Measurements from ENCODE around the gene KIAA0319L.

KIAA0319L gene

DNA sequence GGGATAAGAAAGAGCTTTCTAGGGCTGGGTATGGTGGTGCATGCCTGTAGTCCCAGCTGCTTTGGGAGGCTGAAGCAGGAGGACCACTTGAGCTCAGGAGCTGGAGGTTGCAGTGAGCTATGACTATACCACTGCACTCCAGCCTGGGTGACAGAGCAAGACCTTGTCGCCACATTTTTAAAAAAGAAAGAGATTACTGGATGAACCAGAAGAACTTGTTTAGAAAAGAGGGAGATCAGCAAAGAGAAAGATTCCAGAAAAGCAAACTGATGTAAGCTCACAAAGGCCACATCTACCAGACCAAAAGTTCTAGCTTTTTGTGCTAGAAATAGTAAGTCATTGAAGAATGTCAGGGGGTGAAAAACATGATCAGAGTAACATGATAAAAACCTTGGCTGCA is 117.6 kb downstream of the KIAA0319L start:
- no peak for DNase-seq

DNA sequence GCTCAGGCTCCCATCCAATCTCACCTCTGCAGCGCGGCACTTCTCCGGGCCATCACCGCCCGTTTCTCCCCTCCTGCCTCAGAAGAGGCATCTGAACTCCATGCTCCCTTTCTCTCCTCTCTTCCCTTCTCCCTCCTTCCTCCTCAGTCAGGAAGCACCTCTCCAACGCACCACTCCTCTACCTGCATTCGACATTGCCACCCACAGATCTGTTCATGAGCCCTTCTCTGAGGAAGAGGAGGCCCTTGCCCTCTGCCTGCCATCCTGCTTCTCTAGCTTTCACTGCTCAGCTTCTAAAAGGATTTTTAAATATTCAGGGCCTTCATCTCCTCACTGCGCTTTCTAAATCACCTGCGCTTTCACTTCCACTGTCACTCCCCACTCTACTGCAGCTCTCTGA is 120.0 kb downstream of the KIAA0319L start:
- DNase-seq, result no peak

DNA sequence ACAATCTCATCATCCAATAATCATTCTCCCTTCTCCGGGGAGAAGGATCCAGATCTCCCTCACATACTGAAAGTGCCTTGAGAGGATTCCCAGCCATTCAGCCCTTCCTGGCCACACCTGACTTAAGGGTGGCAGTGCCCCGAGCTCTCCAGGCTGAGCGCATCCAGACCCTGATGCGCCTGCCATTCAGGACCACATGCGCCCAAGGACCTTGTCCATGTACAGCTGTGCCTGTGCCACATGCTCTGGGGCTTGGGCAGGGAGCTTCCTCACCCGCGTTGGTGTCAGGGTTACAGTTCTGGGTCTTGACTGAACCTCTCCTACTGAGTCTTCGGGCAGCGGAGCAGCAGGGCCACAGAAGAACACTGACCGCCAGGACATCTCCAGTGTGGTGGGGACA is 121.1 kb downstream of the KIAA0319L start:
- DNase-seq, result no peak

DNA sequence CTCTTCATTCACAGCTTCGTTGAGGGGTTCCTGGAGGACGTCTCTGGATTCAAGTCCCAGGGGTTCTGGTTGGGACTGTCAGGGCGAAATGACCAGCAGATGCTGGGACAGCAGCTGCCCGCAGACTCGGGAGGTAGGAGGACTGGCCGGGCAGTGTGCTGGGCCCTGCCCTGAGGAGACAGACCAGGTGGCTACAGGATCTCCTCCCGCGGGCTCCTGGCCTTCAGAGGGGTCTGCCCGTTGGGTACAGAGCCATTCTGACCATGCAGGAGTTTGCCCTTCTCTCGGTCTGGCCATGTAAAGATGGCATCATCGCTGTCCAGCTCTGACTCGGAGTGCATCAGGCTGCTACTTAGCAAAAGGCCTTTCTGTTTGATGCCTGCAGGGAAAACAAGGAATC is 122.5 kb downstream of the KIAA0319L start:
- no peak for DNase-seq

DNA sequence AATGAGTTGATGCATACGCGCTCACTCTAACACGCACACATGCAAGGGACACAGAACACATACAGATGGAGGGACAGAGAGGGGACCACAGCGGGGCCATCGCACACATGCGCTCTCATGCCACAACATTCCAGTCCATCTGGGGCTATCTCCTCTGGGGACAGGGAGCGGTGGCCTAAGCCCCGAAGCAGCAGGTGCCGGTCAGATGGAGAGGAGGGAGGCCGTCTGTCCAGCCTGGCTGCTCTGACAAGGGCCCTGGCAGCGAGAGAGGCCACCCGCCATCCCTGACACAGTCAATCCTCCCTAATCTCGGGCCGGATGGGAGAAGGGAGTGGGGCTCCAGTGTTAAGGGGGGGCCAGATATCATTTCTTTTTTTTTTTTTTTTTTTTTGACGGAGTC is 123.5 kb downstream of the KIAA0319L start:
- no peak for DNase-seq

DNA sequence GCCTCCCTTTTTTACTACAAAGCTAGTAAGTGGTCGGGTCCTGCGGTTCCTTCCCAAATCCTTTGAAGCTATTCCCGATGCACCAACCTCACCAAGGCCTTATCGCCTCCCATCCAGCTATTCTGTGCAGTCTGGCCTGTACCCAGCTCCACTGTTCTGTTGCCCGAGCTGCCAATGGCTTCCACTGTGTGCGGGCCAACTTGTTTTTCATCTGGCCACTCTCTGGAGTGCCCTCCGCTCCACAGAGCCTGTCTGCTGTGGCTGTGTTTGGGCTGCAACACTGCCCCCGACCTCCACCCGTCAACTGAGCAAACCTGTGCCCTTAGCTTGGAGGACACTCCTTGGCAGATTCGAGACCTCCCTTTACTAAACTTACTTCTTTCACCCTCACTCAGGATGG is 125.0 kb downstream of the KIAA0319L start:
- no peak for DNase-seq

DNA sequence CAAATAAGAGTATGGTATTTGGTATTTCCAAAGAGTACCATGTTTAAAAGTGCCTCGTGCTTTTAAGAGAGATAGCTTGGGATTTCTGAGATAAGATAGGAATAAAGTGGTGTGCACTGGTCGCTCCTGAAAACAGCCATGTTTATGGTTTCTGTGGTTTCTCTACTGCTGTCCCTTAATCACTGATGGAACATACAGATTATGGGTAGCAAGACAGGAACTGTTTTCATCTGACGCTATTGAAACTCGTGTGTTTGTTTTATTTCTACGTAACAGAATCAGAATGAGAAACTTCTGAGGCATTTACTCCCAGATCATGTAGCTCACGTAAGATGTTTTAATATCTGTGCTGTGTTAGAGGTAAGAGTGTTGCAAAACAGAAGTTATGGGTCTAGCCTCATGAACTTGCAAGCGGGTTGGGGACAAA is 126.0 kb downstream of the KIAA0319L start:
- no peak for DNase-seq

DNA sequence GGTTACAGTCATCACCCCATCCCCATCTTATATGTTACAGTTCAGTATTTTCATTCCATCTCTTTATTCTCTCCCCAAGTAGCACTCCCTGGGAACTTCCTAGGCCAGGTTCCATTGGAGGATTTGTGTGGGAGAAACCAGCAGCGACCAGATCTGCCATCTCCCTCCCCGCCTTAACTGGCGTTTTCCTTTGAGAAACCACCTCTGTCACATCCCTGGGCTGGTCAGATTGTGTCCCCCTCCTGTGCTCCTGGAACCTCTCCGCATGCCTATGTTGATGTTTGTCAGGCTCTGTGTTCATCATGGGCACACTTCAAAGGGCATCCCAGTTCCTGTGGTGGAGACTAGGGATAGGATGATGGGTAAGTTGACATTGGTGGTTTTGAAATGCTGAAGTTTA is 126.4 kb downstream of the KIAA0319L start:
- DNase-seq, result no peak

DNA sequence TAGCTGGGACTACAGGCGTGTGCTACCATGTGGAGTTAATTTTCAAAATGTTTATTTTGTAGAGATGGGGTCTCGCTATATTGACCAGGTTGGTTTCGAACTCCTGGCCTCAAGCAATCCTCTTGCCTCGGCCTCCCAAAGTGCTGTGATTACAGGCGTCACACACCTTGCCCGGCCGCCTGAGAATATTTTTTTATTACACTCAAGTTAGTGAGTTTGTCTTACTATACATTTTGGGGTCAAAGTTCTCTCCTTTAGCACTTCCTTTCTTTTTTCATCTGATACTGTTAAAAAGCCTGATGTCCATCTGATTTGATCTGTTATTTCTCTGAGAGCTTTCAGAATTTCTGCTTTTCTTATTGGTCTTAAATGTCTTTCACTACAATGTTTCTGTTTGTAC is 128.8 kb downstream of the KIAA0319L start:
- DNase-seq, result no peak

DNA sequence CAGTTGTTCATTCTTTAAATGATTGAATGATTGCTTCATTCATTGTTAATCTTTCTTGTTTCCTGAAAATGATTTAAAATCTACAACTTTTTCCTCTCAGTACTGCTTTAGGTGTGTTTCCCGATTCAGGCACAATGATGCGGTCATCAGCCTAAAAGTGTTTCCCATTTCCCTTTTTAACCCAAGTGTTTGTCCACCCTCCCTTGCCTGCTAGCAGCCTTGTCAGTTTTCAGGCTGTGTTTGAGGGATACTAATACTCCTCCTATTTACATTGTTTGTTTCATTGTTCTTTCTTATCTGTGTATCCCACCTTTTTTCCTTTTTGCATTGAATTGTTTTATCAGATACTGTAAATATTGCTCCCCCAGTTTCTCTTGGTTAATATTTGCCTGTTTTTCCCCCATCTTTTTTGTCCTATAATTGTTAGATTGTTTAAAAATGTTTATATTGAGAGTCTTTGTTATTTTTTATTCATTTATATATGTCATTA is 131.1 kb downstream of the KIAA0319L start:
- no peak for DNase-seq

DNA sequence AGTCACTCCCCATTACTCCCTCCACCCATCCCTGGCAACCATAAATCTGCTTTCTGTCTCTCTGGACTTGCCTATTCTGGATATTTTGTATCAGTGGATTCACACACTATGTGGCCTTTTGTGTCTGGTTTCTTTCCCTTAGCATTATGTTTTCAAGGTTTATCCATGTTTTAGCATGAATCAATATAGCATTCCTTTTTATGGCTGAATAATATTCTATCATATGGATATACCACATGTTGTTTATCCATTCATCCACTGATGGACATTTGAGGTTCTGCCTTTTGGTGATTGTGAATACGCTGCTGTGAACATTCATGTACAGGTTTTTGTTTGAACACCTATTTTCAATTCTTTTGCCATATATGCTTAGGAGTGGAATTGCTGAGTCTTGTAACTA is 148.3 kb downstream of the KIAA0319L start:
- DNase-seq, result no peak

DNA sequence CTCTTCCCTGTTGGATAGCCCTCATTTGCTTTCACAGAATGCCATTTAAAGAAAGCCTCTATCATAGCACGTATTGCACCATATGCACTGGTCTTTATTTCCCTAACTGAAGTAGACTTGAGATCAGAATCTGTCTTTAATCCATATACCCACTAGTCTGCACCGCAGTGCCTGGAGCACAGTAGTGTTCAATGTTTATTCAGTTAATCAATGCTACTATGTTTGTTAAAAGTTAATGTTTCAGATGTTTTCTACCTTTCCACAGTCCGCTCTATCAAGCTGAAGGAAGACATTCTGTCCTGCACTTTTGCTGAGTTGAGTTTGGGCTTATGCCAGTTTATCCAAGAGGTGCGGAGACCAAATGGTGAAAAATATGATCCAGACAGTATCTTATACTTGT is 149.5 kb downstream of the KIAA0319L start:
- DNase-seq, result no peak

DNA sequence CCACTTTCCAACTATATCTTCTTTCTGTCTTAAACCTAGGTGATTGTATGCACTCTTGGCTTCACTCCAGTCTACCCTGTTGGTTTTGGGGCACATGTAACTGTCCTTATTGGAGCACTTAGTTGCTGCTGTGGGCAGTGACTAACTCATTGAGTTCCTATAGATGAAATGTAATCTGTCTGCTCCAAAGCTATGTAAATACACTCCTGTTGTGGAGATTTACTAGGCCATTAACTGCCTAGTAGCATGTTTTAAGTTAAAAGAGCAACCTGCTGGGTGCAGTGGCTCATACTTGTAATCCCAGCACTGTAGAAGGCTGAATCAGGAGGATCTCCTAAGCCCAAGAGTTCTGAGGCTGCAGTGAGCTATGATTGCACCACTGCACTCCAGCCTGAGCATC is 151.1 kb downstream of the KIAA0319L start:
- no peak for DNase-seq

DNA sequence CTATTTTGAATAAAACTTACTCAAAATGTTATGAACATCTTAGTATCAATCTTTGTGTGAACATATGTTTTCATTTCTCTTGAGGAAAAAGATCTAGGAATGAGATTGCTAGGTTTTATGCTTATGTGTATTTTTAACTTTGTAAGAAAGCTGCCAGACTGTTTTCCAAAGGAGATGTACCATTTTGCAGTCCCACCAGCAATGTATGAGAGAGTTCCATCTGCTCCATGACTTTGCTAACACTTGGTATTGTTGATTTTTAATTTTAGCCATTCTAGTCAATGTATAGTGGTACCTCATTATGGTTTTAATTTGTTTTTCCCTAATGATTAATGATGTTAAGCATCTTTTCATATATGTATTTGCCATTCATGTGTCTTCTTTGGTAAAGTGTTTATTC is 156.2 kb downstream of the KIAA0319L start:
- DNase-seq, result no peak

DNA sequence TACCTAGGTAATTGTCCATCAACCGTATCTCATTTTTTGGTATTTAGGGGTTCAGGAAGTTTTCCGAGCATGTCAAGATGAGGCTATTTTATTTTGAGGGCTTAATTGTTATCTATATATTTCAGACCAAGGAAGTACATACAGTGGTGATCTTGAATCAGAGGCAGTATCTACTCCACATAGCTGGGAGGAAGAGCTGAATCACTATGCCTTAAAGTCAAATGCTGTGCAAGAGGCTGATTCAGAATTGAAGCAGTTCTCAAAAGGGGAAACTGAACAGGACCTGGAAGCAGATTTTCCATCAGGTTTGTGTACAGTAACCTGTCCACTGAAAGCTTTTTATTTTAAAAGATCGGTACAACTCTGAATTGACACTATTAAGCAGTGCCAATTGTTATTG is 158.5 kb downstream of the KIAA0319L start:
- no peak for DNase-seq

DNA sequence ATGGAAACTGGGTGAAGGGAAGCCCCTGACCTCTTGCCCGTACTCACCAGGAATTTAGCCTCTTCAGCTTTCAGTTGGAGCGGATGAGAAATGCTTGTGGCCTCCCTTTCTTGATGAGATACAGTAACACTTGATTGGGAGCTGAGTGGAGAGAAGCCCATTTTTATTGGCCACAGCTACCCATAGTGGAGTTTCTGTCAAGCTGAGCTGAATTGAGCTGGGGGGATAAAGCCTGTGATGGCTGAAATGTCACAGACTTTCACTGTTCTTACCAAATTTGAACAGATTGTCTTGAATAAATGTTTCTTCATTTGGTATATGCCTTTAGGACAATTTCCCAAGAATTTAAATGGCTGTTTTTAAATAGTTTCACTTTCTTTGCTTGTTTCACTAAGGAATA is 162.8 kb downstream of the KIAA0319L start:
- no peak for DNase-seq

DNA sequence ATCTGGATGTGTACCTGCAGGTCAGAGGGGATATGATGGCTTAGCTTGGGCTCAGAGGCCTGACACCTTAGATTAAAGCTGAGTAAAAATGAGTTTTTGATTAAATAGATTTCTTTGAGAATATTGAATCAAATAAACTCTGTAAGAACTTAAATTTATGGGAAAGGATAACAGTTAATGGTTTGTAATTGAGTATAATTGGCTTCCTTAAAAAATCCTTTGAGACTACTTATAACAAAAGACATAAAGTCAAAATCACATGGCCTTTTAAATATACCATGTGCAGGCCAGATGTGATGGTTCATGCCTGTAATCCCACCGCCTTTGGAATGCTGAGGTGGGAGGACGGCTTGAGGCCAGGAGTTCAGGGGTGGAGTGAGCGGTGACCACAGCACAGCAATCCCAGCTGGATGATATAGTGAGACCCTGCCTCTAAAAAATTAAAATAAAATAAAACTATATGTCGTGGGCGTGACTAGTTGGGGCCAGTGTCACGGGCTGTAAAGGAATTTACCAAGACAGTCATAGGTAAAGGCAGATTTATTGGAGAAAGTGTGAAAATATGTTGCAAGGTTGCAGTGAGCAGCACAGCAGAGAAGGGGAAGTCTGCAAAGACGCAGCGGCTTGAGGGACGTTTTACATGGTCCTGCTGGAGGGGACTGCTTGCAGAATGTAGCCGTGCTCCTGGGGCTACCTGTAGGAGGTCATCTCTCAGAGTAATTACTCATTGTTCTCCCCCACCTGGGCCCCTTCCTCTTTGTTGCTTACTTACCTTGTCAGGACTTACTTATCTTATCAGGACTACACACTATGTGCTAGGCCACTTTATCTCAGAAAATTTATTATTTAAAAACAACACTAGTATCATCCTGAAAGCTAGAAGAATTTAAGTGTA is 166.4 kb downstream of the KIAA0319L start:
- DNase-seq, result no peak

DNA sequence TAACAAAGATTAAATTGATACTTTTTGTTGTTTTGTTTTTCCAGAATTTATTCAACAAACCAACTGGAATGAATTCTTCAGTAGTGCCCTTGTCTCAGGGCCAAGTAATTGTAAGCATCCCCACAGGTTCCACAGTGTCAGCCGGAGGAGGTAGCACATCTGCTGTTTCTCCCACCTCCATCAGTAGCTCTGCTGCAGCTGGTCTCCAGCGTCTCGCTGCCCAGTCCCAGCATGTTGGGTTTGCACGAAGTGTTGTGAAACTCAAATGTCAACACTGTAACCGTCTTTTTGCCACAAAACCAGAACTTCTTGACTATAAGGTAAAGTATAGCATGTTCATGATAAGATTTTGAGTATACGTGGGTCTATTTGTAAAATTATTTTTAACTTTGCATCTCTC is 170.2 kb downstream of the KIAA0319L start:
- no peak for DNase-seq

DNA sequence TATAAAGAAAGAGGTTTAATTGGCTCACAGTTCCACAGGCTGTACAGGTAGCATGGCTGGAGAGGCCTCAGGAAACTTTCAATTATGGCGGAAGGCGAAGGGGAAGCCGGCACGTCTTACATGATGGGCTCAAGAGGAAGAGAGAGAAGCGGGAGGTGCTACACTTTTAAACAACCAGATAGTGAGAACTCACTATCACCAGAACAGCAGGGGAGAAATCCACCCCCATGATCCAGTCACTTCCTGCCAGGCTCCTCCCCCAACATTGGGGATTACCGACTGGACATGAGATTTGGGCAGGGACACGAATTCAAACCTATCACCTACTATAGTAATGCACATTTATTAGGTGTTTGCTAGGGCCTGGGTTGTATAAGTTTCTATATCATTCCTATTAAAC is 170.9 kb downstream of the KIAA0319L start:
- no peak for DNase-seq

All from stimulated activated CD4-positive, alpha-beta T cell treated with anti-CD3 and anti-CD28 coated beads, Interleukin-2, amount 100 ng/mL, for 48 hours (primary cell).